ENCODE data around the gene NR2C2. TPM values are rescaled to one million over a fixed set of nuclear protein-coding genes. Genes with fewer than 3 reads are reported as not detected.

Gene NR2C2
- total RNA-seq, 1 donor from 2014 or later, result 43.6 TPM

DNA sequence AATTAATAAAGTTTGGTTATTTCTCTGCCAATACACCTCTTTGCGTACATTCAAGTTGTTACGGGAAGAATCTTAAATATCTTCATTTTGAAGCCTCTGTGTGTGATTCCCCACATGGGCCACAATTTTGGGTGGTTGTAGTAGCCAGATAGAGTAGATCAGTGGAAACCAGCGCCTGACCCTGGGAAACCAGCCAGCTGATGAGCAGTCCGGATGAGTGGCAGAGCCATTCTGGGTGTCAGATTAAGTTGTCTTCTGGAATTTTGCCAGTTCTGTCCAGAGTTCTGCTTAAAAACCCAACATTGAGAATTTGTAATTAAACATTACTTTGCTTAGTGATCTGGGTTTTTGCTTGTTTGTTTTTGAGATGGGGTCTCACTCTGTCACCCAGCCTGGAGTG is 68.1 kb downstream of the NR2C2 start:
- Mint-ChIP-seq H3K36me3 (peaks cover 42% of the 10 kb centered on the region), H3K27me3 (no peaks in the 10 kb centered on the region), H3K4me3 (no peak overlapping the region), H3K4me1 (ENCODE audit: unreplicated experiment) (peaks cover 7% of the 10 kb centered on the region), H3K27ac (no peak overlapping the region), H3K9me3 (no peaks in the 10 kb centered on the region)
- no peak for TF ChIP-seq CTCF (conservative IDR thresholded peaks at IDR 0.05)
- no peak for DNase-seq (ENCODE audit: extremely low spot score, unreplicated experiment)

- no peaks in the 10 kb centered on the region for H3K9me3 Mint-ChIP-seq
- peaks cover 35% of the 10 kb centered on the region for H3K36me3 Mint-ChIP-seq
- no peak overlapping the region for H3K27ac Mint-ChIP-seq
- no peak overlapping the region for H3K4me3 Mint-ChIP-seq
- no peak for DNase-seq (ENCODE audit: extremely low spot score, unreplicated experiment)
- TF ChIP-seq CTCF (conservative IDR thresholded peaks at IDR 0.05), result no peak
- no peaks in the 10 kb centered on the region for H3K27me3 Mint-ChIP-seq
- H3K4me1 Mint-ChIP-seq (ENCODE audit: unreplicated experiment), result peaks cover 7% of the 10 kb centered on the region
These were observed 69.8 kb downstream of the NR2C2 start for GRCh38 chr3:15017191-15017590.

GRCh38 chr3:15023249-15023648 is 75.9 kb downstream of the NR2C2 start:
- Mint-ChIP-seq H3K27me3 (no peaks in the 10 kb centered on the region), H3K4me1 (ENCODE audit: unreplicated experiment) (no peaks in the 10 kb centered on the region), H3K36me3 (peaks cover 27% of the 10 kb centered on the region), H3K9me3 (no peaks in the 10 kb centered on the region), H3K27ac (no peak overlapping the region), H3K4me3 (no peak overlapping the region)
- DNase-seq (ENCODE audit: extremely low spot score, unreplicated experiment), result no peak
- TF ChIP-seq CTCF (conservative IDR thresholded peaks at IDR 0.05), result no peak

- no peak overlapping the region for H3K27ac Mint-ChIP-seq
- H3K4me1 Mint-ChIP-seq (ENCODE audit: unreplicated experiment), result no peaks in the 10 kb centered on the region
- no peak for DNase-seq (ENCODE audit: extremely low spot score, unreplicated experiment)
- H3K27me3 Mint-ChIP-seq, result no peaks in the 10 kb centered on the region
- TF ChIP-seq CTCF (conservative IDR thresholded peaks at IDR 0.05), result no peak
- peaks cover 32% of the 10 kb centered on the region for H3K36me3 Mint-ChIP-seq
- H3K9me3 Mint-ChIP-seq, result no peaks in the 10 kb centered on the region
- no peak overlapping the region for H3K4me3 Mint-ChIP-seq
These were observed 76.3 kb downstream of the NR2C2 start for GRCh38 chr3:15023719-15024118.

GRCh38 chr3:15029625-15030024 is 82.2 kb downstream of the NR2C2 start:
- Mint-ChIP-seq H3K4me1 (ENCODE audit: unreplicated experiment) (no peaks in the 10 kb centered on the region), H3K27me3 (no peaks in the 10 kb centered on the region), H3K36me3 (peaks cover 37% of the 10 kb centered on the region), H3K27ac (no peak overlapping the region), H3K4me3 (no peak overlapping the region), H3K9me3 (no peaks in the 10 kb centered on the region)
- no peak for DNase-seq (ENCODE audit: extremely low spot score, unreplicated experiment)
- no peak for TF ChIP-seq CTCF (conservative IDR thresholded peaks at IDR 0.05)

- Mint-ChIP-seq H3K36me3 (peaks cover 23% of the 10 kb centered on the region), H3K27ac (no peak overlapping the region), H3K4me3 (no peak overlapping the region), H3K9me3 (no peaks in the 10 kb centered on the region), H3K27me3 (no peaks in the 10 kb centered on the region), H3K4me1 (ENCODE audit: unreplicated experiment) (no peaks in the 10 kb centered on the region)
- TF ChIP-seq CTCF (conservative IDR thresholded peaks at IDR 0.05), result no peak
- DNase-seq (ENCODE audit: extremely low spot score, unreplicated experiment), result no peak
These were observed 85.3 kb downstream of the NR2C2 start for GRCh38 chr3:15032650-15033049.

Data from type B pancreatic cell (in vitro differentiated cells).